HepG2 (cell line): ENCODE results near the gene ITIH6. TPM values are rescaled to one million over a fixed set of nuclear protein-coding genes. Genes with fewer than 3 reads are reported as not detected.

Experiments
- ATAC-seq: fragments of 200-7000 bp; cut with Tn5 transposase; 3 replicates; pipeline ENCODE4 v1.9.1; 2020; ENCODE audit warnings: mild to moderate bottlenecking, moderate library complexity
- BruUV-seq: library from RNA; stranded (reverse); fragments of 400-500 nt; replicated peaks from 2 replicates; lab custom pipeline; 2021; lab: Mats Ljungman, UMichigan
- CTCF ChIA-PET: fragments of 300-600 bp; formaldehyde crosslinking; extraction: SDS; loops from one replicate; lab custom pipeline; 2021; ENCODE audit warnings: low total read pairs, inconsistent platforms, low intra/inter-chr PET ratio; lab: Yijun Ruan, JAX
- POLR2A ChIA-PET: fragments of 350-600 bp; sonication (Branson Sonifier 250); formaldehyde crosslinking; loops from one replicate; lab custom pipeline; 2020; ENCODE audit warnings: antibody characterized with exemption, inconsistent platforms; lab: Yijun Ruan, JAX
- DNase-seq: peaks from one replicate; pipeline ENCODE4 v3.0.0-alpha.2; 2015; ENCODE audit warnings: low spot score
- FAIRE-seq: peaks from 3 replicates; lab custom pipeline; 2011; peaks lifted over from hg19 to GRCh38; lab: Jason Lieb, UNC
- H2AFZ ChIP-seq: one replicate; pipeline ENCODE4 v1.6.1; 2011; ENCODE audit warnings: low read length, inconsistent platforms
- H3K27ac ChIP-seq: fragments of 300-600 bp; 3 replicates; pipeline ENCODE4 v1.8.0; 2011; ENCODE audit warnings: mixed run types, mild to moderate bottlenecking, mixed read lengths, low read length, inconsistent platforms; ENCODE audit not compliant: insufficient read depth; ENCODE audit errors: extremely low read length
- H3K27me3 ChIP-seq, 2 experiments: fragments of 200-600 bp in 1 of 2; 2 replicates in 1 of 2; 3 replicates in 1 of 2; pipeline versions ENCODE4 v1.6.0 to v1.8.0; 2011; ENCODE audit warnings: low read length in 2 of 2, mild to moderate bottlenecking in 2 of 2, moderate library complexity in 2 of 2, inconsistent platforms in 1 of 2; ENCODE audit not compliant: insufficient read depth in 2 of 2, control insufficient read depth in 1 of 2
- H3K36me3 ChIP-seq, 2 experiments: fragments of 200-600 bp in 1 of 2; replicated peaks in 1 of 2; 2 replicates in 1 of 2; 3 replicates in 1 of 2; pipeline versions ENCODE4 v1.5.1 to v1.8.0; 2011; ENCODE audit warnings: low read length in 2 of 2, inconsistent platforms in 1 of 2; ENCODE audit not compliant: insufficient read depth in 2 of 2, control insufficient read depth in 1 of 2
- H3K4me1 ChIP-seq: 2 replicates; pipeline ENCODE4 v1.5.1; 2012; ENCODE audit warnings: low read length, inconsistent platforms; ENCODE audit not compliant: insufficient read depth
- H3K4me2 ChIP-seq: 2 replicates; pipeline ENCODE4 v1.6.0; 2011; ENCODE audit warnings: low read depth, low read length, inconsistent platforms
- H3K4me3 ChIP-seq, 3 experiments: fragments of 200-600 bp in 1 of 3; sonication (generic), shearing (Covaris generic) in 1 of 3; replicated peaks in 1 of 3; 2 replicates each; pipeline ENCODE4 v1.5.1; 2011 to 2016; ENCODE audit warnings: low read length in 3 of 3, inconsistent platforms in 2 of 3, low read depth in 2 of 3, mild to moderate bottlenecking in 2 of 3, control low read depth in 1 of 3, mixed read lengths in 1 of 3; ENCODE audit not compliant: insufficient read depth in 1 of 3
- H3K79me2 ChIP-seq: one replicate; pipeline ENCODE4 v1.6.1; 2011; ENCODE audit warnings: low read length, inconsistent platforms; ENCODE audit not compliant: insufficient read depth
- H3K9ac ChIP-seq: 2 replicates; pipeline ENCODE4 v1.6.0; 2011; ENCODE audit warnings: mild to moderate bottlenecking, low read depth, low read length, inconsistent platforms; ENCODE audit not compliant: insufficient read depth
- H3K9me3 ChIP-seq: 2 replicates; pipeline ENCODE4 v1.5.1; 2012; ENCODE audit warnings: mild to moderate bottlenecking, low read length
- H4K20me1 ChIP-seq: 2 replicates; pipeline ENCODE4 v1.6.0; 2011; ENCODE audit warnings: inconsistent platforms, mild to moderate bottlenecking, low read length, moderate library complexity; ENCODE audit not compliant: insufficient read depth
- ARNT2 ChIP-seq: sonication (generic); formaldehyde crosslinking; IDR thresholded peaks from 2 replicates; pipeline ENCODE4 v1.8.0; 2022; ENCODE audit warnings: mild to moderate bottlenecking, low read depth, missing genetic modification reagents, moderate library complexity
- CAMTA2 ChIP-seq: sonication (generic); formaldehyde crosslinking; IDR thresholded peaks from 2 replicates; pipeline ENCODE4 v1.4.0; 2020; ENCODE audit warnings: mild to moderate bottlenecking, missing genetic modification reagents, borderline replicate concordance
- JUN ChIP-seq: sonication (generic); formaldehyde crosslinking; IDR thresholded peaks from 2 replicates; pipeline ENCODE4 v1.4.0; 2020; ENCODE audit warnings: mild to moderate bottlenecking, missing genetic modification reagents
- NR3C1 ChIP-seq: sonication (generic); formaldehyde crosslinking; IDR thresholded peaks from 2 replicates; pipeline ENCODE4 v1.4.0; 2020; ENCODE audit warnings: missing genetic modification reagents
- TBX3 ChIP-seq: fragments of 450-650 bp; IDR thresholded peaks from 2 replicates; pipeline ENCODE4 v1.6.1; 2017; ENCODE audit warnings: antibody characterized with exemption, mild to moderate bottlenecking, inconsistent platforms, borderline replicate concordance
- ZBTB26 ChIP-seq: IDR thresholded peaks from 2 replicates; pipeline ENCODE4 v1.6.1; 2016; ENCODE audit warnings: missing compliant biosample characterization, missing genetic modification reagents, borderline replicate concordance
- ZFAT ChIP-seq: sonication (generic); formaldehyde crosslinking; conservative IDR thresholded peaks from 2 replicates; pipeline ENCODE4 v1.8.1; 2023; ENCODE audit warnings: missing genetic modification reagents, inconsistent platforms
- ZNF101 ChIP-seq: sonication (generic); formaldehyde crosslinking; IDR thresholded peaks from 2 replicates; pipeline ENCODE4 v1.4.0; 2020; ENCODE audit warnings: mild to moderate bottlenecking, low read depth, missing genetic modification reagents, borderline replicate concordance
- ZNF354B ChIP-seq: sonication (generic); formaldehyde crosslinking; IDR thresholded peaks from 2 replicates; pipeline ENCODE4 v1.8.0; 2022; ENCODE audit warnings: mild to moderate bottlenecking, missing genetic modification reagents
- ZNF441 ChIP-seq: sonication (generic); formaldehyde crosslinking; IDR thresholded peaks from 2 replicates; pipeline ENCODE4 v1.7.0; 2021; ENCODE audit warnings: missing genetic modification reagents, borderline replicate concordance
- ZNF644 ChIP-seq: IDR thresholded peaks from 2 replicates; pipeline ENCODE4 v1.6.1; 2016; ENCODE audit warnings: low read depth
- WGBS: methylation state at CpG from one replicate; pipeline ENCODE4 v1.1.6; 2017; ENCODE audit warnings: low lambda C conversion rate; 5-methylcytosine and 5-hydroxymethylcytosine counted together
- in situ Hi-C: cut with HindIII; loops from 2 replicates; pipeline ENCODE4 v1.10.0; 2017; ENCODE audit warnings: low pct_unique_long_range_greater_than_20kb; ENCODE audit not compliant: extremely low pct_ligation_motif_present
- intact Hi-C: fragments of 100-400 bp; cut with micrococcal nuclease; formaldehyde crosslinking; loops from one replicate; pipeline ENCODE4 v1.10.0; 2022; ENCODE audit not compliant: unreplicated experiment
- polyA plus RNA-seq, 8 experiments: library from polyadenylated mRNA; depleted of rRNA in 3 of 8; stranded (reverse) in 7 of 8; unstranded in 1 of 8; fragments of >200 nt; fragmentation: Illumina TruSeq in 4 of 8; extraction: Trizol in 4 of 8; gene quantifications; 2 replicates each; pipeline versions ENCODE4 v1.2.1 to v1.2.3, GENCODE V29; 2011 to 2016; ENCODE audit warnings: low read depth in 4 of 8, missing spikeins in 1 of 8, mixed read lengths in 1 of 8; ENCODE audit not compliant: insufficient read depth in 1 of 8
- total RNA-seq, 5 experiments: library from RNA; depleted of rRNA; stranded (reverse); fragments of >200 nt; fragmentation: Illumina TruSeq; extraction: Trizol; gene quantifications; 2 replicates each; pipeline ENCODE4 v1.2.3, GENCODE V29; 2016; ENCODE audit warnings: low read depth in 1 of 5
- TF ChIP-seq, protein P1 (sequence below): IDR thresholded peaks from 2 replicates; pipeline ENCODE4 v1.6.1; 2016; ENCODE audit warnings: control low read depth
- TF ChIP-seq, protein P2 (sequence below): sonication (generic); formaldehyde crosslinking; IDR thresholded peaks from 2 replicates; pipeline ENCODE4 v1.5.0; 2020; ENCODE audit warnings: mild to moderate bottlenecking, missing genetic modification reagents, moderate library complexity
- TF ChIP-seq, protein P3 (sequence below): sonication (generic); formaldehyde crosslinking; IDR thresholded peaks from 2 replicates; pipeline ENCODE4 v1.5.0; 2020; ENCODE audit warnings: mild to moderate bottlenecking, missing genetic modification reagents

Gene ITIH6
- total and polyA plus RNA-seq, 2 of the 13 experiments (the other 11 are each of a cell fraction or from before 2014, with no cell fraction given), result not detected

DNA sequence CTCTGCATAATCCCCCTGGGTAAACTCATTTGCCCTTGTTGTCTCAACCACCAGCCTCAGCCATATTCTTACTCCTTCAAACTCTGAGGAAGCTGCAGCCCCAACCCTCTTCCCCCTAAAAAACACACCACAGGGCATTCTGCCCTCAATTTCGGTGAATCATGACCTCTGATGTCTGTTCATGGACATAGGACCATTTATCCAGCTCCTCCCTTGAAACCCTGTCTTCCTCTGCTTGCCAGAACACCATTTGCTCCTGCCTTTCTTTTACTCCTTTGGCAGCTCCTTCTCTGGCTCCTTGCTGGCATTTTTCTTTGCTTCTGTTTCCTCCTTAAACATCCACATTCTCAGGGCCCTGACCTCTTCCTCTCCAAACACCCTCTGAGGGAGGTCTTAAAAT, 87.1 kb downstream of the ITIH6 start:
- in situ Hi-C loops (no loop called here), intact Hi-C loops (no loop called here)
- BruUV-seq, result no TSS peak
- WGBS, result 0% methylated on average over 1 of the region's 1 CpG
- Histone ChIP-seq H4K20me1 (no peaks in the 10 kb centered on the region), H3K9me3 (no peaks in the 10 kb centered on the region), H3K4me2 (no peak overlapping the region), H3K27ac (no peak overlapping the region), H3K4me3 (no peak overlapping the region), H3K4me1 (peaks cover 14% of the 10 kb centered on the region), H3K36me3 (no peaks in the 10 kb centered on the region)
- POLR2A ChIA-PET, result no interaction called here
- DNase-seq (no peak), FAIRE-seq (no peak)
- CTCF ChIA-PET, result no interaction called here
- TF ChIP-seq, protein P1, sequence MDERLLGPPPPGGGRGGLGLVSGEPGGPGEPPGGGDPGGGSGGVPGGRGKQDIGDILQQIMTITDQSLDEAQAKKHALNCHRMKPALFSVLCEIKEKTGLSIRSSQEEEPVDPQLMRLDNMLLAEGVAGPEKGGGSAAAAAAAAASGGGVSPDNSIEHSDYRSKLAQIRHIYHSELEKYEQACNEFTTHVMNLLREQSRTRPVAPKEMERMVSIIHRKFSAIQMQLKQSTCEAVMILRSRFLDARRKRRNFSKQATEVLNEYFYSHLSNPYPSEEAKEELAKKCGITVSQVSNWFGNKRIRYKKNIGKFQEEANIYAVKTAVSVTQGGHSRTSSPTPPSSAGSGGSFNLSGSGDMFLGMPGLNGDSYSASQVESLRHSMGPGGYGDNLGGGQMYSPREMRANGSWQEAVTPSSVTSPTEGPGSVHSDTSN (CRISPR knock-in tag), result no peak
- TF ChIP-seq ZNF354B (CRISPR knock-in tag) (no peak), ZFAT (no peak), CAMTA2 (CRISPR knock-in tag) (no peak), JUN (CRISPR knock-in tag) (no peak), ZBTB26 (CRISPR knock-in tag) (no peak), TBX3 (no peak), NR3C1 (no peak), ZNF101 (no peak), ZNF441 (CRISPR knock-in tag) (no peak), ZNF644 (CRISPR knock-in tag) (no peak), ARNT2 (CRISPR knock-in tag) (no peak)
- TF ChIP-seq, protein P2, sequence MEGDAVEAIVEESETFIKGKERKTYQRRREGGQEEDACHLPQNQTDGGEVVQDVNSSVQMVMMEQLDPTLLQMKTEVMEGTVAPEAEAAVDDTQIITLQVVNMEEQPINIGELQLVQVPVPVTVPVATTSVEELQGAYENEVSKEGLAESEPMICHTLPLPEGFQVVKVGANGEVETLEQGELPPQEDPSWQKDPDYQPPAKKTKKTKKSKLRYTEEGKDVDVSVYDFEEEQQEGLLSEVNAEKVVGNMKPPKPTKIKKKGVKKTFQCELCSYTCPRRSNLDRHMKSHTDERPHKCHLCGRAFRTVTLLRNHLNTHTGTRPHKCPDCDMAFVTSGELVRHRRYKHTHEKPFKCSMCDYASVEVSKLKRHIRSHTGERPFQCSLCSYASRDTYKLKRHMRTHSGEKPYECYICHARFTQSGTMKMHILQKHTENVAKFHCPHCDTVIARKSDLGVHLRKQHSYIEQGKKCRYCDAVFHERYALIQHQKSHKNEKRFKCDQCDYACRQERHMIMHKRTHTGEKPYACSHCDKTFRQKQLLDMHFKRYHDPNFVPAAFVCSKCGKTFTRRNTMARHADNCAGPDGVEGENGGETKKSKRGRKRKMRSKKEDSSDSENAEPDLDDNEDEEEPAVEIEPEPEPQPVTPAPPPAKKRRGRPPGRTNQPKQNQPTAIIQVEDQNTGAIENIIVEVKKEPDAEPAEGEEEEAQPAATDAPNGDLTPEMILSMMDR (CRISPR knock-in tag), result no peak
- TF ChIP-seq, protein P3, sequence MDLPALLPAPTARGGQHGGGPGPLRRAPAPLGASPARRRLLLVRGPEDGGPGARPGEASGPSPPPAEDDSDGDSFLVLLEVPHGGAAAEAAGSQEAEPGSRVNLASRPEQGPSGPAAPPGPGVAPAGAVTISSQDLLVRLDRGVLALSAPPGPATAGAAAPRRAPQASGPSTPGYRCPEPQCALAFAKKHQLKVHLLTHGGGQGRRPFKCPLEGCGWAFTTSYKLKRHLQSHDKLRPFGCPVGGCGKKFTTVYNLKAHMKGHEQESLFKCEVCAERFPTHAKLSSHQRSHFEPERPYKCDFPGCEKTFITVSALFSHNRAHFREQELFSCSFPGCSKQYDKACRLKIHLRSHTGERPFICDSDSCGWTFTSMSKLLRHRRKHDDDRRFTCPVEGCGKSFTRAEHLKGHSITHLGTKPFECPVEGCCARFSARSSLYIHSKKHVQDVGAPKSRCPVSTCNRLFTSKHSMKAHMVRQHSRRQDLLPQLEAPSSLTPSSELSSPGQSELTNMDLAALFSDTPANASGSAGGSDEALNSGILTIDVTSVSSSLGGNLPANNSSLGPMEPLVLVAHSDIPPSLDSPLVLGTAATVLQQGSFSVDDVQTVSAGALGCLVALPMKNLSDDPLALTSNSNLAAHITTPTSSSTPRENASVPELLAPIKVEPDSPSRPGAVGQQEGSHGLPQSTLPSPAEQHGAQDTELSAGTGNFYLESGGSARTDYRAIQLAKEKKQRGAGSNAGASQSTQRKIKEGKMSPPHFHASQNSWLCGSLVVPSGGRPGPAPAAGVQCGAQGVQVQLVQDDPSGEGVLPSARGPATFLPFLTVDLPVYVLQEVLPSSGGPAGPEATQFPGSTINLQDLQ (CRISPR knock-in tag), result no peak
- TF ChIP-seq, all 625 proteins: peak for 0
- Histone ChIP-seq H3K27me3 (no peaks in the 10 kb centered on the region), H2AFZ (no peak overlapping the region), H3K79me2 (no peaks in the 10 kb centered on the region), H3K9ac (no peak overlapping the region)
- no peak for ATAC-seq
